Measurements from ENCODE around the gene RHOT2. TPM values are rescaled to one million over a fixed set of nuclear protein-coding genes. Genes with fewer than 3 reads are reported as not detected.

Gene RHOT2
- total and polyA plus RNA-seq, 2 donors (not counting 3 experiments of a cell fraction or from before 2014, with no cell fraction given) = 106 to 139 TPM

- ChIA-PET POLR2A (interaction anchor here (1.2 kb wide), 1 partner anchor 9 kb away, joined by 4 read pairs; the partner anchor contains the start of gene METTL26), CTCF (interaction anchor here (0.6 to 1.3 kb wide), 3 partner anchors 9 to 37 kb away, joined by 3 to 7 read pairs (median 3); partner anchors contain the start of gene METTL26)
- FAIRE-seq (no peak), DNase-seq (ENCODE audit: low read depth, low spot score) (no peak)
- TF ChIP-seq MYC (IDR thresholded peaks at IDR 0.05; ENCODE audit: low read depth, low read length) (no peak), FOS (IDR thresholded peaks at IDR 0.05; ENCODE audit: borderline replicate concordance, insufficient read depth, low read length) (no peak), POLR2AphosphoS5 (IDR thresholded peaks at IDR 0.05; ENCODE audit: insufficient read depth, low read depth, low read length) (no peak), JUN (IDR thresholded peaks at IDR 0.05; ENCODE audit: borderline replicate concordance, insufficient read depth, insufficient read length, low read depth) (no peak), MAX (IDR thresholded peaks at IDR 0.05; ENCODE audit: insufficient read depth, insufficient read length) (no peak), EZH2 (IDR thresholded peaks at IDR 0.05; ENCODE audit: borderline replicate concordance, low read depth, low read length, severe bottlenecking) (no peak), POLR2A (IDR thresholded peaks at IDR 0.05; ENCODE audit: low read depth, low read length) (no peak), GATA2 (IDR thresholded peaks at IDR 0.05; ENCODE audit: insufficient read depth, insufficient read length, low read depth, low read length) (no peak), CTCF (IDR thresholded peaks at IDR 0.05; ENCODE audit: extremely low read depth in 1 of 2, insufficient read depth in 1 of 2, low read depth in 1 of 2, low read length in 2 of 2) (no peak)
- Histone ChIP-seq H3K4me1 (ENCODE audit: control insufficient read depth, extremely low read depth, insufficient read depth, low read length) (peaks cover 3% of the 10 kb centered on the region), H3K36me3 (ENCODE audit: control insufficient read depth in 2 of 2, extremely low read depth in 1 of 2, insufficient read depth in 2 of 2, low read length in 2 of 2) (peaks cover 0 to 5% of the 10 kb centered on the region in 2 experiments), H3K27me3 (ENCODE audit: control insufficient read depth in 2 of 2, insufficient read depth in 2 of 2, low read length in 2 of 2) (no peaks in the 10 kb centered on the region), H4K20me1 (replicated peaks; ENCODE audit: control insufficient read depth, extremely low read depth, insufficient read depth, low read length) (no peaks in the 10 kb centered on the region), H3K27ac (ENCODE audit: insufficient read depth, low read depth, low read length) (no peak overlapping the region), H3K9me3 (replicated peaks; ENCODE audit: control insufficient read depth, insufficient read depth, low read length) (no peaks in the 10 kb centered on the region), H3K79me2 (ENCODE audit: control insufficient read depth, insufficient read depth, low read length) (no peaks in the 10 kb centered on the region), H3K4me3 (replicated peaks in 1 of 3; ENCODE audit: insufficient read depth in 1 of 3, low read depth in 1 of 3, low read length in 3 of 3) (no peak overlapping the region), H3K9me1 (replicated peaks; ENCODE audit: control insufficient read depth, extremely low read depth, insufficient read depth, low read length) (no peaks in the 10 kb centered on the region), H2AFZ (ENCODE audit: low read depth, low read length) (no peak overlapping the region), H3K9ac (replicated peaks; ENCODE audit: extremely low read depth, insufficient read depth, low read length) (no peak overlapping the region), H3K4me2 (ENCODE audit: insufficient read depth, low read length) (no peak overlapping the region)
- intact Hi-C loops (cut with micrococcal nuclease) = loop anchor here (2.0 kb wide), 1 partner anchor 39 kb away; no protein-coding TSS in a partner anchor
- BruUV-seq (replicated peaks) = no TSS peak
- dilution Hi-C loops (cut with MboI; ENCODE audit: extremely low pct_ligation_motif_present, low sequenced_read_pairs) = no loop called here
These were observed 40.3 kb upstream of the RHOT2 start for GRCh38 chr16:627454-628239.

Measured in endothelial cell of umbilical vein (primary cell).